WTC11 (cell line): Measurements from ENCODE around the gene RAPH1.

Experiments used
- CTCF ChIP-seq: fragments of 200-600 bp; IDR thresholded peaks from 2 replicates; pipeline ENCODE4 v1.8.0; 2022; ENCODE audit warnings: antibody characterized with exemption
- ESRRA ChIP-seq: sonication (generic); formaldehyde crosslinking; IDR thresholded peaks from 2 replicates; pipeline ENCODE4 v1.8.1; 2022; ENCODE audit warnings: mild to moderate bottlenecking, missing genetic modification reagents, borderline replicate concordance
- PRDM15 ChIP-seq: sonication (generic); formaldehyde crosslinking; IDR thresholded peaks from 2 replicates; pipeline ENCODE4 v1.8.0; 2022; ENCODE audit warnings: missing genetic modification reagents
- SP1 ChIP-seq: sonication (generic); formaldehyde crosslinking; conservative IDR thresholded peaks from 2 replicates; pipeline ENCODE4 v1.8.1; 2022; ENCODE audit warnings: missing genetic modification reagents
- TCF7 ChIP-seq: sonication (generic); formaldehyde crosslinking; IDR thresholded peaks from 2 replicates; pipeline ENCODE4 v1.8.0; 2022; ENCODE audit warnings: mild to moderate bottlenecking, low read depth, missing genetic modification reagents, moderate library complexity
- TP53 ChIP-seq: sonication (generic); formaldehyde crosslinking; IDR thresholded peaks from 2 replicates; pipeline ENCODE4 v1.8.1; 2023; ENCODE audit warnings: mild to moderate bottlenecking, missing genetic modification reagents
- TF ChIP-seq, protein P1 (sequence below): sonication (generic); formaldehyde crosslinking; IDR thresholded peaks from 2 replicates; pipeline ENCODE4 v1.8.1; 2023; ENCODE audit warnings: mild to moderate bottlenecking, missing genetic modification reagents

DNA sequence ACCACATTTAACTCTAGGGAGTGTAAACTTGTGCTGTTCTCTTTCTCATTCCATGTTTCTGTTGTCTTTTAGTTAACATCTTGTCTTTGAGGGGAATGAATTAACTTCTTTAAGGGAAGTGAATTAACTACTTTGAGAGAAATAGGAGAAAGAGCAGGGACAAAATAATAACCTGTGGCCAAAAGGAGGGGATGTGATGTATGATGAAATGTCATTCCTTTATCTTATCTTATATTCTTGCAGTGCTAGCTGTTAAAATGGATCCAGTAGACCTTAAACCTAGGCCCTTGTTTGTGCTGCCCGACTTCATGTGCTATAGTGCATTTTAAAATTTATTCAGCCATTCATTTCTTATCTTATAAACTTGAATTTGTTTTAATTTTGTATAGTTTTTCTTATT, 188.5 kb downstream of the RAPH1 start:
- no peak for TF ChIP-seq TP53 (CRISPR knock-in tag)
- no peak for TF ChIP-seq ESRRA (CRISPR knock-in tag)
- TF ChIP-seq CTCF, result no peak
- no peak for TF ChIP-seq PRDM15
- TF ChIP-seq, protein P1, sequence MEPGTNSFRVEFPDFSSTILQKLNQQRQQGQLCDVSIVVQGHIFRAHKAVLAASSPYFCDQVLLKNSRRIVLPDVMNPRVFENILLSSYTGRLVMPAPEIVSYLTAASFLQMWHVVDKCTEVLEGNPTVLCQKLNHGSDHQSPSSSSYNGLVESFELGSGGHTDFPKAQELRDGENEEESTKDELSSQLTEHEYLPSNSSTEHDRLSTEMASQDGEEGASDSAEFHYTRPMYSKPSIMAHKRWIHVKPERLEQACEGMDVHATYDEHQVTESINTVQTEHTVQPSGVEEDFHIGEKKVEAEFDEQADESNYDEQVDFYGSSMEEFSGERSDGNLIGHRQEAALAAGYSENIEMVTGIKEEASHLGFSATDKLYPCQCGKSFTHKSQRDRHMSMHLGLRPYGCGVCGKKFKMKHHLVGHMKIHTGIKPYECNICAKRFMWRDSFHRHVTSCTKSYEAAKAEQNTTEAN, result no peak
- TF ChIP-seq SP1 (CRISPR knock-in tag), result no peak
- no peak for TF ChIP-seq TCF7 (CRISPR knock-in tag)
